SK-N-SH treated with all-trans-retinoic acid at 6 μM for 48 hours (cell line): Measurements from ENCODE around the gene ETNPPL.

ENCODE experiments used
- ARNTL ChIP-seq: fragments of 450-650 bp; formaldehyde crosslinking; IDR thresholded peaks from 2 replicates; pipeline ENCODE4 v1.5.0; 2020; ENCODE audit warnings: low read depth, mild to moderate bottlenecking, moderate library complexity, borderline replicate concordance
- BACH2 ChIP-seq: fragments of 250-450 bp; sonication (Bioruptor Pico); IDR thresholded peaks from 2 replicates; pipeline ENCODE4 v1.9.0; 2021; ENCODE audit warnings: mild to moderate bottlenecking, borderline replicate concordance
- CSDC2 ChIP-seq: fragments of 250-450 bp; sonication (Bioruptor Pico); IDR thresholded peaks from 2 replicates; pipeline ENCODE4 v1.5.0; 2020; ENCODE audit warnings: mild to moderate bottlenecking, moderate library complexity
- TOX ChIP-seq: fragments of 250-450 bp; sonication (Bioruptor Pico); IDR thresholded peaks from 2 replicates; pipeline ENCODE4 v1.8.0; 2021; ENCODE audit warnings: mild to moderate bottlenecking, moderate library complexity, borderline replicate concordance
- ZFP3 ChIP-seq: fragments of 250-450 bp; sonication (Bioruptor Pico); IDR thresholded peaks from 2 replicates; pipeline ENCODE4 v1.5.0; 2020; ENCODE audit warnings: mild to moderate bottlenecking, moderate library complexity
- ZNF8 ChIP-seq: fragments of 450-650 bp; formaldehyde crosslinking; IDR thresholded peaks from 2 replicates; pipeline ENCODE4 v1.5.0; 2020; ENCODE audit warnings: mild to moderate bottlenecking, moderate library complexity

DNA sequence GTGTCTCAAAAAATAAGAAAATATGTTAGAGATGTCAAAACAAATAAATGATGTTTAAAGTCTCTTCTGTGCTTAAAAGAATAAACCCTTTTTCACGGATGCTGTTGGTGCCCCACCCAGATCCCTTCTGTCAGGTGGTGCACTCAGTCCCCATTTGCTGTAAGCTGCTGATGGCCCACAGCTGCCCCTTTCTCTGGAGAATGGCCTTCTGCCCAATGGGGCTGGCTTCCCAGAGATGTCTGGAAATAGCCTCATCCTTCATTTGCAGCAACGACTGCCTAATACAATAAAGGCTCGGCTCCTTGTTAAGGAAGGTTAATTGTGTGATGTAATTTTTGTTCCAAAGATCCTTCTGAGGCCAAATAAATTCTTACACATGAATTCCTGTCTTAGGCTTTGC lies 31.8 kb downstream of the ETNPPL start:
- TF ChIP-seq BACH2 (CRISPR knock-in tag), result no peak
- no peak for TF ChIP-seq ARNTL (CRISPR knock-in tag)
- TF ChIP-seq ZFP3 (CRISPR knock-in tag), result no peak
- TF ChIP-seq TOX (CRISPR knock-in tag), result no peak
- no peak for TF ChIP-seq CSDC2 (CRISPR knock-in tag)
- TF ChIP-seq ZNF8 (CRISPR knock-in tag), result no peak
